Daoy (cell line): ENCODE measurements around the gene PES1. TPM values are rescaled to one million over a fixed set of nuclear protein-coding genes. Genes with fewer than 3 reads are reported as not detected.
"Not testable (repeated sequence)": the region's sequence is repeated elsewhere in the genome, so short reads cannot be mapped to it uniquely, and the experiment has no call there.

Experiments
- DNase-seq: peaks from one replicate; pipeline ENCODE4 v3.0.0-alpha.2; 2015; ENCODE audit warnings: low read depth
- total RNA-seq: library from RNA; depleted of rRNA; stranded (reverse); fragments of >200 nt; shearing (Covaris generic); gene quantifications from 2 replicates; pipeline ENCODE4 v1.2.3, GENCODE V29; 2014

The PES1 gene
- total RNA-seq, 1 experiment from 2014 or later, result 162 TPM

DNA sequence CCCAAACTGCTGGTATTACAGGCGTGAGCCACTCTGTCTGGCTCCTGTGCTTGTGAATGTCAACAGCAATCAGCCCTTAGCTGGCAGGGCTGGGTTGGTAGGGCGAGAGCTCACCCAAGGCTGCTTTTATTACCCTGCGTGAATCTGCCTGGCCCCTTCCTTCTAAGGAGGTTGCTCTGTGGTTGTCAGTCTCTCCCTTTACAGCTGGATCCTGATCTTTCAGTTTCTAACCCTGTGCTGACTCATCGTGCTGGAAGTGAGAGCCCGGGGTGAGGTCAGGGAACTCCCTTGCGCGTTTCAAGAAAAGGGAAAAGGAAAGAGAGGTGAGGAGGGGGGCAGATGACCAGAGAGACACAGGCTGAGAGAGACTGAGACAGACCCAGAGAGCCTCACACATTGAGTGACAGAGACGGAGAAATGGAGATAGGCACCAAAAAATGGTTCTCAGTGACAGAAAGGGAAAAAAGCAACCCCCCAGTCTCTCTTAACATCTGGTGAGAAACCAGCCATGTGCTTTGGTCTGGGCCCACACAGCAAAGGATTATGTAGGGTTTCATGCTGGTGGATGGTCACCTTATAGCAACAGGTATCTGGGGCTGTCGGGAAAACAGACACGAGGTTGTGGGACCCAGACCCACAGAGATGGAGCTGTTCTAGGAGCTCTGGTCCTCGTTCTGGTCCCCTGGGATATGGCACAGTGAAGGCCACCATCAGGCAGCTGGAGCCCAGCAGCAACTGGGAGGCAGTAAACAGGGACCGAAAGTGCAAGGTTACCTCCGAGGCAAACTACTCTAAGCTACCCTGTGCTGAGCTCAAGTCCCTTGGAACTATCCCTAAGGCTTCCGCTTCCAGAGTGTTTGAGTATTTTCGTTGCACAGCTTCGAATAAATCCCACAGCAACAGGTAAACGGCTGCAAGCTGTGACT, 17.8 kb upstream of the PES1 start:
- peak; percentile 81 for DNase-seq

DNA sequence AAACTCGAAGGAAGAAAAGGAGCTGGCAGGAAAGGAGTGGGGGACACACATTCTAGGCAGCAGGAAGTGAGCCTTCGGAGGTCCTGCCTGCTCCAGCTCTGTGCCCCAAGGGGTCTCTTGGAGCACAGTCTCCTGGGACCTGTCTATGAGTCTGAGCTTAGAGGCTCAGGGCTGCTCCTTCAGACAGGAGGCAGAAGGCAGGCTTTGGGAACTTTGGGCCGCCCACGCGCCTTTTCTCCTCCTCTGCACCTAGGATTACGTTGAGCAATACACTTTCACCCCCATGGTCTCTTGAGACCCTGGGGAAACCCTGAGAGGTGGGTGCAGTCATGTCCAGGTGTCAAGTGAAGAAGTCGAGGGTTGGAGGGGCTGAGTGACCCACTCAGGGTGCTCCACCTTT, 16.2 kb upstream of the PES1 start:
- DNase-seq, result no peak

DNA sequence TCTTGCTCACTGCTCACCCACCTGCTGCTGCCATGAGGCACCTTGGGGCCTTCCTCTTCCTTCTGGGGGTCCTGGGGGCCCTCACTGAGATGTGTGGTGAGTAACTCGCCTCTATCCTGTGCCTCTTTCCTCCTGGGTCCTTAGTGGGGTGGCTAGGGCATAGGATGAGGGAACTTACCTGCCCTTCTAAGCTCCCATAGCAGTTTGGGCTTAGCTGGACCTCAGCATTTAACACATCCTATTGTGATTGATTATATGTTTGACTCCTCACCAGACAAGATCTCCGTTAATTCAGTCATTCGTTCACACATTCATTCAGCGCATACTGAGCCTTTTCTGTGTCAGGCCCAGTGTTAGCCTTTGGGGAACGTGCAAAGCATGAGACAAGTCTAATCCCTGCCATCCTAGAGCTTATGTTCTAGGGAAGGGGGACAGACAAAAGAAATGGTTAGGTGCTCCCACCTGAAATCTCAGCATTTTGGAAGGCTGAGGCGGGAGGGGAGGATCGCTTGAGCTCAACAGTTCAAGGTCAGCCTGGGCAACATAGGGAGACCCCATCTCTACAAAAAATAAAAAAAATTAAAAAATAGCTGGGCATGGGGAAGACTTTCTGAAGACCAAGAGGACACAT, 15.7 kb upstream of the PES1 start:
- no peak for DNase-seq

DNA sequence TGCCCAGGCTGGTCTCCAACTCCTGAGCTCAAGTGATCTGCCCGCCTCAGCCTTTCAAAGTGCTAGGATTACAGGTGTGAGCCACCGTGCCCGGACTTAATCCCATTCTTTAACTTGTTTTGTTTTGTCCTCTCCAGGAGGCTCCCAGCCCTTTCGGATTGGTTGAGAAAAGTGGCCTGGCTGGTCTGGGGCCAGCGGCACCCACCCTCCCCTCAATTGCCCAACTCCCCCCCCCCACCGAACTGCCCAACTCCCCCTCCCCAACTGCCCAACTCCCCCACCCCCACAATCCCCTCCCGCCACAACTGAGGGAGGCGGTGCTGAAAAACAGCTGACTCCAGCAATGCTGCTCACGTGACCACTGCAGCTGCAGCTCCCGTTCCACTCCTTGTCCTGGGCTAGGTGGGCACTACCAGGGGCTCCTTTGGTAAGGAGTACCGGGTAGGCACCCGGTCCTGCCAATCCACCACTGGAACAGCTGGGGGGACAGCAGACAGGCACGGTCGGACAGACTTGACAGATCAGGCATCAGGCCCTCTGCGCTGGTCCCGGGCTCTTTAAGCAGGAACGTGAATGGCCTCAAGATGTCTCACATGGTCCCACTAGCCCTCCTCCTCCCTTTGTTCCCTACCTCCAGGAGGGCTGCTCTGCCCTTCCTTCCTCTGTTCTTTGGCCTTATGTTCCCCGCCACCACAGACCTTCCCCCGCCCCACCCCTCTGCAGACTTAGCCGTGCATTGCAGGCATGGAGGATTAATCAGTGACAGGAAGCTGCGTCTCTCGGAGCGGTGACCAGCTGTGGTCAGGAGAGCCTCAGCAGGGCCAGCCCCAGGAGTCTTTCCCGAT, 15.0 kb upstream of the PES1 start, which contains the start of gene TCN2:
Gene TCN2, plus strand, starts transcription at position 720 of the 845 bp plus-strand sequence. CDS start 158 bp downstream, outside the sequence.
- DNase-seq, result peak; percentile 71

DNA sequence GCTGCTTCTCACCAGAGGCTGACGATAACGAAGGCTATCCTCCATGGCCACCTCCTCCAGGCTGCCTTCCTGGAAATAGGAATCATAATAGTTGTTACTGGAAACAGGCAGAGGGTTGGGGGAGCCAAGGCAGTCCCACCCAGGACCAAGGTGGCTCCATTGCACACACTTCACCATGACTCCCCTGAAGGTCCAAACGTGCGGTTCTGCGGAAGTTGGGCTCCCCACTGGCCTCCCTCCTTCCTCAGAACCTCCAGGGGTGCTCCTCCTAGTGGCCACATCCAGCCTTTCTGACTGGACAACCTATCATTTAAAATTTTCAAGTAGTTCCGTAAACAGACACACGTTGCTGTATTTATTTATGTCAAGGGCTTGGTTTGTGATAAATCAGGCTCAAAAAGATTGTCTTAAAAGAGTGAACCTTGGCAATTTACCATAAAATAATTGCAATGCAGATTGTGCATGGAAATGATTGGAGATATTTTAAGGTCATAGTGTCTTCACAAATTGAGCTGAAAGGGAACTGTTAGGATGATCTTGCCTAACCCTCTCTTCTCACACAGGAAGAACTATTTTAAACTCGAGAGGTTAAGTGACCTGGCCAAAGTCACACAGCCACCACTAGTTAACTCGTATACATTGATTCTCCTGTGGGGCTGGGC, 13.9 kb upstream of the PES1 start:
- peak; percentile 35 for DNase-seq

DNA sequence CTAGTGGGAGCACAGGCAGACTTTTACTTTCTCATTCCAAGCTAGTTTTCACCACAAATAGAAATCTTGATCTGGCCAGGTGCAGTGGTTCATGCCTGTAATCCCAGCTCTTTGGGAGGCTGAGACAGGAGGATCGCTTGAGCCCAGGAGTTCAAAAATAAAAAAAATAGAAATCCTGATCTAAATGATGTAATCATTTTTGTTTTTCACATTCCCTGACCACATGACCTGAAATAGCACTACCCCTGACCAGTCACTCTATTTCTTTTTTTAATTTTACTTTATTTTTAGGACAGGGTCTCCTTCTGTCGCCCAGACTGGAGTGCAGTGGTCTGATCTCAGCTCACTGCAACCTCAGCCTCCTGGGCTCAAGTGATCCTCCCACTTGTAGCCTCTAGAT, 13.0 kb upstream of the PES1 start:
- DNase-seq, result no peak

DNA sequence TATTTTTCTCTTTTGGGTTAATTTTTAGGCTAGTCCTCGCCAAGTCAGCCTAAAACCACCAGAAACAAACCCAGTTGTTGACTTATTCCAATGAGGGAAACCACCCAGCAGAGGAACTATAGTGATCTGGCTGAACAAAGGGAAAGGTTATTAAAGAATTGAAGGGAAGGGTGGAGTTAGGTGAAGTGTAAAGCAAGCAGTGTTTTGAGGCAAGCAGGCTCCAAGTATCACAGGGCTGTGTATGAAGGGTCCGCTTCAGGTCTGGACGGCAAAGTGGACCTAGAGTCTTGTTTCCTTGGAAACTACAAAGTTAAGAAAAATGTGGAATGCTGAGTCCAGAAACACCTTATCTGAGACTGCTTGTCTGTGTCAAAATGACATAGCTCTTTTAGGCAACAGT, 12.1 kb upstream of the PES1 start:
- no peak for DNase-seq

DNA sequence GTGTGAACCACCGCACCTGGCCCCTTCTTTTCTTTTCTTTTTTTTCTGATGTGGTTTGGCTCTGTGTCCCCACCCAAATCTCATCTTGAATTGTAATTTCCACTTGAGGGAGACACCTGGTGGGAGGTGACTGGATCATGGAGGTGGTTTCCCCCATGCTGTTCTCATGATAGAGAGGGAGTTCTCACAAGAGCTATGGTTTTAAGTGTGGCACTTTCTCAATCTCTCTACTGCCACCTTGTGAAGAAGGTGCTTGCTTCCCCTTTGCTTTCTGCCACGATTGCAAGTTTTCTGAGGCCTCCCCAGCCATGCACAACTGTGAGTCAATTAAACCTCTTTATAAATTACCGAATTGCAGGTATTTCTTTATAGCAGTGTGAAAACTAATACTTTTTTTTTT, 10.3 kb upstream of the PES1 start:
- no peak for DNase-seq

DNA sequence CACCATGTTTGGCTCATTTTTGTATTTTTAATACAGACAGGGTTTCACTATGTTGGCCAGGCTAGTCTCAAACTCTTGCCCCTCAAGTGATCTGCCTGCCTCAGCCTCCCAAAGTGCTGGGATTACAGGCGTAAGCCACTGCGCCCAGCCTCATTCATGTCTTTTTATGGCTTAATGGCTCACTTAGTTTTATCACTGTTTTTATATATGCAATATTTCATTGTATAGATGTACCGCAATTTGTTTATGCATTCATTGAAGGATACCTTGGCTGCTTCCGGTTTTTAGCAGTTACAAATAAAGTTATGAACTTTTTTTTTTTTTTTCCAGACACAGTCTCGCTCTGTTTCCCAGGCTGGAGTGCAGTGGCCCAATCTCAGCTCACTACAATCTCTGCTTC, 9.8 kb upstream of the PES1 start:
- no peak for DNase-seq

DNA sequence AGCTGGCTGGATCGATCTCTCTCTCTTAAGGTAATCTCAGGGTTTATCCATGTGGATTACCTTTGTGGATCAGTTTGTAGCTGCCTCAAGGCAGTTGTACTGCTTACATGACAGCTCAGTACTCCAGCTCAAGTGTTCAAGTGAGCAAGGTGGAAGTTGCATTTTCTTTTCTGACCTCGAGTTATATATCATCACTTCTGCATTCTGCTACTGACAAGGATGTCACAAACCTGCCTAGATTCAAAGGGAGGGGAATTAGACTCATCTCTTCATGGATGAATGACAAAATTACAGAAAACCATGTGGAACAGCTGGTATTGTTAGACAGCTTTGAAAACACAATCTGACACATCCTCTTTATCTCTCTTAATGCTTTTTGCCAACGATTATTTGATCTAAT, 9.2 kb upstream of the PES1 start:
- DNase-seq, result no peak

DNA sequence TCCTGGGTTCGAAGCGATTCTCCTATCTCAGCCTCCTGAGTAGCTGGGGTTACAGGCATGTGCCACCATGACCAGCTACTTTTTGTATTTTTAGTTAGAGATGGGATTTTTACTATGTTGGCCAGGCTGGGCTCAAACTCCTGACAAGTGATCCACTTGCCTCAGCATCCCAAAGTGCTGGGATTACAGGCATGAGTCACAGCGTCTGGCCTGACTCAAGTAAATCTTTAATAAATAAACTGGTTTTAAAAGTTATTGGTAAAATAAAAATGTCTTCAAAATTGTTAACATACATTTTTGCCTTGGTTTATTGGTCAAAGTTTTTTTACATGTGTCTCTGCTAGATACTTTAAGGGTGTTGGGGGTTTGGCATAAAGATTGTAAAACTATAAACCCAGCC, 7.3 kb upstream of the PES1 start:
- no peak for DNase-seq

DNA sequence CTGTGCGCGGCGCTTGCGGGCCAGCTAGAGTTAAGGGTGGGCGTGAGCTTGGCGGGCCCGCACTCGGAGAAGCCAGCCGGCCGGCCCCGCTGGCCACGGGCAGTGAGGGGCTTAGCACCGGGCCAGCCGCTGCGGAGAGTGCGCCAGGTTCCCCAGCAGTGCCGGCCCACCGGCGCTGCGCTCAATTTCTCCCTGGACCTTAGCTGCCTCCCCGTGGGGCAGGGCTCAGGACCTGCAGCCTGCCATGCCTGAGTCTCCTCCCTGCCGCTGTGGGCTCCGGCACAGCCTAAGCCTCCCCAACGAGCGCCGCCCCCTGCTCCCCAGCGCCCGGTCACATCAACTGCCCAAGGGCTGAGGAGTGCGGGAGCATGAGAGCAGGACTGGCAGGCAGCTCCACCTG, 5.2 kb upstream of the PES1 start:
- no peak for DNase-seq

DNA sequence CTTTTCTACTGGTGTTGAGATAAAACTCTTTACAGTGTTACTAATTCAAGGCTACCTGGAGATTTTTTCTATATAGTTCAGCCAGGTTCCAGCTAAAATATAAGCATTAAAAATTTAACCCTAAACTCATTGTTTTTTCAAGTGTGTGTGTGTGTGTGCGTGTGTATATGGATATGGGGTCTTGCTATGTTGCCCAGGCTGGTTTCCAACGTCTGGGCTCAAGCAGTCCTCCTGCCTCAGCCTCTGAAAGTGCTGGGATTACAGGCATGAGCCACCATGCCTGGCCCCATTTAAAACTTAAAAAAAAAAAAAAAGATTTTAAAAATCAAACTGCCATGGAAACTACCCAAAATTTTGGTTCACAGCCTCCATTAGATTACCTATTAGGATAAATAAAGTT, 4.5 kb upstream of the PES1 start:
- DNase-seq, result no peak

DNA sequence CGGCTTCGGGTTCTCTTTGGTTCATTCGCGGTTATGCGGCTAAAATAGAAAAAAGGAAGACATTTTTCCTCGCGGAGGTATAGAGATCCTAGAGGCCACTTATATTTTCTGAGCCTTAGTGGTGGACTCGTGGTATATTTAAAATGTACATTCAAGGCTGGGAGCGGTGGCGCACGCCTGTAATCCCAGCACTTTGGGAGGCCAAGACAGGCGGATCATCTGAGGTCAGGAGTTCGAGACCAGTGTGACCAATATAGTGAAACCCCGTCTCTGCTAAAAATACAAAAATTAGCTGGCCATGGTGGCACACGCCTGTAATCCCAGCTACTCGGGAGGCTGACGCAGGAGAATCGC, 627 bp upstream of the PES1 start:
- not testable (repeated sequence) for DNase-seq

DNA sequence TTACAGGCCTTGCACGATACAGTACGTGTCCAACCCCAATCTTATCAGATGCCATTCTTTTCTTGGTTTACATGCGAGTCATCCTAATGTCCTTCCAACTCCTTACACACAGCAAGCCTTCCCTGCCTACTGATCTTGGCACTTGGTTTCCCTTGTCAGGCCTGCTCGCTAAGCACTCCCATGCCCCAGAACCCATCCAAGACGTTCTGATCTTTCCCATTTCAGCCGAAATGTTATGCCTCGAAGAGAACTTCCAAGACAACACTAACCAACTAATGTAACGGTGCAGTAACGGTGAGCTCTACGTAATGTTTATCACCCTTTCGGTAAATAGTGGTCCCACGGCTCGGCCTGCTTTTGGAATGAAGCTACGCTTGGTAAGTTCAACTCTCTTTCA, 521 bp downstream of the PES1 start:
- no peak for DNase-seq

DNA sequence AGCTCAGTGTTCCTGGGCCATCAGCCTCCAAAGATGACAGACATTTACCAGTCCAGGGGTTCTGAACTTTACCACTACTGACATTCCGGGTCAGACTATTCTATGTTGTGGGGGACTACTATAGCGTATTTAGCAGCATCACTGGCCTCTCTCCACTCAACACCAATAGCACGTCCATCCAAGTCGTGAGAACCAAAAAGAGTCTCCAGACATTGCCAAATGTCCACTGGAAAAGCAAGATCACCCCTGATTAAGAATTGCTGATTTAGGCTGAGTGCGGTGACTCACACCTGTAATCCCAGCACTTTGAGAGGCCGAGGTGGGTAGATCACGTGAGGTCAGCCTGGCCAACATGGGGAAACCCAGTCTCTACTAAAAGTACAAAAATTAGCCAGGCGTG, 5.3 kb downstream of the PES1 start:
- no peak for DNase-seq

DNA sequence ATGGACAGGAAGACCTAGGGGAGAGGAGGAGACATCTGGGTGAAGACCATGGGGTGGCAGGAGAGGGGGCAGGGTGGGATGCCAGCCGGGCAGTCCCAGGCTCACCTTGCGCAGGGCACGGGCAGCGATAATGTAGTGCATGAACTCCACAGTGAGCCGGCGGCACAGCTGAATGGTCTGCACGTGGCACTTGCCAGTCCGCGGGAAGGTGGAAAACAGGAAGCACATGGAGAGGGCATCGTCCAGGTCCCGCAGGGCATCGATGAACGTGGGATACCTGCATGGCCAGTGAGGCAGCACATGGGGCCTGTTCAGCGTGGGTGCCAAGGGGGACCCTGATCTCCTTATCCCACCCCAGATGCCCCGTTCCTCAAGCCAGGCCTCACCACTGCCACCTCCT, 7.3 kb downstream of the PES1 start:
- DNase-seq, result no peak

DNA sequence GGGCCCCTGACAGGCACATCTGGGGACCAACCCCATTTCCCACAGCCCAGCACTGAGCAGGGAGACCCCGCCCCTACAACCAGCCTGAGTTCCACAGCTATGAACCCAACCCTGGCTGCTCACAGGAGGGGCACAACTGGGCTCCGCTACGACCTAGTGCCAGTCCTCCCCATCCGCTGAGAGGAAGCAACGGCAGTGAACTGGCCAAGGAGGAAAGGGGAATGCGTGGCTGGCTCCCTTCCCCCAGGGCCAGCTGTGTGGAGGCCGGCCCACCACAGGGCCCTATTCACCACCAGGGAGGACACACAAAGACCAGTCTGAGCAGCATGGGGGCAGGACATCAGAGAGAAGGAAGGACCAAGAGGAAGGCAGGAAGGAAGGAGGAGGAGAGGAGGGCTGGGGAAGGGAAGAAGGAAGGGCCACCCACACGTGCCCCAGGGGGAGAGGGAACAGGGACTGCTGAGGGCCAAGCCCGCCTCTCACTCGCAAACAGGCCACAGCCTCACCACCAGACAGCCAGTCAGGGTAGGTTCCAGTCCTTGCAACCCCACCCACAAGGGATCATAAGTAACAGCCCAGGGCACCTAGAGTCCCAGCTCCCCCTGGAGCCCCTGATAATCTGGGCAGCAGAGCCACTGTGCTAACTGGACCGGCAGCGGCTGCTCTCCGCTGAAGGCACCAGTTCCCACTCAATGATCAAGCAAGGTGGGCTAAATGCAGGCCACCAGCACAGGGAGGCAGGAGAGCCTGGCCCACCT, 8.7 kb downstream of the PES1 start:
- no peak for DNase-seq

DNA sequence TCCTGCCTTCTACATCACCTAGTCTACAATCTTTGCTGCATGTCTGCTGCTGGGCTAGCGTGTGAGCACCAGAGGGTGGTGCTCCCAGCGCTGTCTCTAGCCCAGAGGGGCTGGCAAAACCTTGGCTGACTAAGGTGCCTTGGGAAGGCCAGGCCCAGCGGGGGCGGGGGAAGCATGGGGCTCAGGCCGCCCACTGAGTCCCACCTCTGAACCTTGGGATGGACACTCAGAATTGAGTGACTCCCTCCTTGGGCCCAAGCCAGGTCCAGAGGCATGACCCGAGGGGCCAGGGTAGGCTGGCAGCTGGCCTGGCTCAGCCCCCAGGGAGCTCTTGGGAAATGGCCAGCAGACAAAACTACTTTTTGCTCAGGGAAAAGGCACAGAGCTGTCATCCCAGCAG, 9.7 kb downstream of the PES1 start:
- no peak for DNase-seq

DNA sequence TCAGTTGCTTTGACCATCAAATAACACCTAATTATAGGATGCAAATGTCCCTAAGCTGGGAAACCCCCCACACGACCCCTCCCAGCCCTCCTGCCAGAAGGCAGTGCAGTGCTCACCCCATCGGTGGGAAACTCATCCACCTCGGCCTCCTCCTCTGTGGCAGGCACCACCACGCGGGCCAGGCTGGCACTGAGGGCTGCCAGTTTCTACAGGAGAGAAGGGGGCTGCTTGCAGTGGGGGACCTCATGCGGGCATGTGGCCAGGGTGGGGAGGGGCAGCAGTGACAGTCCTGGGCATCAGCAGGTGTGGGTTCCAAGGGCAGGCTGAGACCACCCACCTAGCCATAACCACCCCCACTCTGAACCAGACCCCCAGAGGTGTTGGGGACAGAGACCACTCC, 10.8 kb downstream of the PES1 start:
- no peak for DNase-seq

DNA sequence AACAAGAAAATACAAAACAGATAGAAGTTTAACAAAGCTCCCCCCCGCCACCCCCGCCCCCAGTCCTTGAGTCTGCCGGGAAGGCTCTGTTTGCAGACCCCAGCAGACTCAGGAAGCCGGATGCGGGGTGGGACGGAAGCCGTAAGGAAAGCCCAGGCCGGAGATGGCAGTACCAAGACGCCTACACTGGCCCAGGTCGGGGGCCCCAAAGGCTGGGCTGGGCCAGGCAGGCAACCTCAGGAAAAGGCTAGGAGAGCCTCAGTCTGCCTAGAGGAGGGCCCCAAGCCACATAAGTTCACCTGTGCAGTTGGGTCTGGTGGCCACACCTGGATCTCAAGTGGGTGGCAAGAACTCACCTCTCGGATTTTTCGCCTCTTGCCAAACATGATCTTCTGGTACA, 13.2 kb downstream of the PES1 start:
- DNase-seq, result no peak
